ENCODE results near the gene OPCML. TPM values are rescaled to one million over a fixed set of nuclear protein-coding genes. Genes with fewer than 3 reads are reported as not detected.

The OPCML gene
- total RNA-seq, 4 donors from 2014 or later = not detected

DNA sequence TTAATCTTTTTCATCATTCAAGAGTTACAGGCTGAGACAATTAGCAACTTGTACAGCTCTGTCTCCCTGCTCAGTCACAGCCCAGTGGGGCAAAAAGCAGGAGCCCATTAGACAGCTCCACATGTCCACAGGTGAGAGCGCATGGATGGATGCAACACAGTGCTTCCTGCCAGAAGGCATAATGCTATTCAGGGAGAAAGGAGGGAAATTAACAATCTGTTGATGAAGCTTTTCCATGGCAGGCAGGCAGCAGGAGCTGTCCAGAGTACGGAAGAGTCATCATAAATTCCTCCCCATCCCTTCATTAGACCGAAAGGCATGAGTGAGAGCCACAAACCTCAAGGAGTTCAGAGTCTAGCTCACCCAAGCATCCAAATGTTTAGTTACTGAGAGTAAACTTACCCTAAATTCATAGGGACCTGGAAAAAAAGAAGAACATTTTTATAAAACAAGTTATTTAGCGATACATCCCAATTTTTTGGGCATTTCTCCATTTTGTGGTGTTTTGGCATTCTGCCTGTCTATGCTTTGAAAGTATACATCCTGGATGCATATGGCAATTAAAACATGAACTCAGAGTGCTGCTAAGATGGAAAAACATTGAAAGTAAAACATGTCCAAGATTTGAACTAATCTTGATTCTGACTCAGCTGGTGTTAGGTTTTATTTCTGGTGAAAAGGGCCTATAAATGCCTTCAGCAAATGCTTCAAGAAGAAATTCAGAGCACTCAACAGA lies 428.1 kb downstream of the OPCML start:
- H3K27ac ChIP-seq = no peak overlapping the region
- TF ChIP-seq POLR2A (IDR thresholded peaks at IDR 0.05) = no peak
- no peak for TF ChIP-seq POLR2AphosphoS5 (IDR thresholded peaks at IDR 0.05)
- no peak for TF ChIP-seq EP300 (IDR thresholded peaks at IDR 0.05; ENCODE audit: low read depth)
- TF ChIP-seq, protein P1, sequence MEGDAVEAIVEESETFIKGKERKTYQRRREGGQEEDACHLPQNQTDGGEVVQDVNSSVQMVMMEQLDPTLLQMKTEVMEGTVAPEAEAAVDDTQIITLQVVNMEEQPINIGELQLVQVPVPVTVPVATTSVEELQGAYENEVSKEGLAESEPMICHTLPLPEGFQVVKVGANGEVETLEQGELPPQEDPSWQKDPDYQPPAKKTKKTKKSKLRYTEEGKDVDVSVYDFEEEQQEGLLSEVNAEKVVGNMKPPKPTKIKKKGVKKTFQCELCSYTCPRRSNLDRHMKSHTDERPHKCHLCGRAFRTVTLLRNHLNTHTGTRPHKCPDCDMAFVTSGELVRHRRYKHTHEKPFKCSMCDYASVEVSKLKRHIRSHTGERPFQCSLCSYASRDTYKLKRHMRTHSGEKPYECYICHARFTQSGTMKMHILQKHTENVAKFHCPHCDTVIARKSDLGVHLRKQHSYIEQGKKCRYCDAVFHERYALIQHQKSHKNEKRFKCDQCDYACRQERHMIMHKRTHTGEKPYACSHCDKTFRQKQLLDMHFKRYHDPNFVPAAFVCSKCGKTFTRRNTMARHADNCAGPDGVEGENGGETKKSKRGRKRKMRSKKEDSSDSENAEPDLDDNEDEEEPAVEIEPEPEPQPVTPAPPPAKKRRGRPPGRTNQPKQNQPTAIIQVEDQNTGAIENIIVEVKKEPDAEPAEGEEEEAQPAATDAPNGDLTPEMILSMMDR (IDR thresholded peaks at IDR 0.05) = no peak
- no peak for DNase-seq
- WGBS, 2 donors (ENCODE audit: low coverage in 1 of 2) = 77 to 89% methylated on average over 1 to 4 of the region's 4 CpGs
- no peaks in the 10 kb centered on the region for H3K36me3 ChIP-seq
- no peaks in the 10 kb centered on the region for H3K27me3 ChIP-seq
- no peak overlapping the region for H3K4me3 ChIP-seq
- H3K9me3 ChIP-seq = no peaks in the 10 kb centered on the region
- in situ Hi-C loops (cut with MboI; ENCODE audit: low pct_ligation_motif_present in 1 of 4, low pct_unique_long_range_greater_than_20kb in 1 of 4, low sequenced_read_pairs in 3 of 4) (no loop called here), intact Hi-C loops (cut with DNase I; ENCODE audit: low total_unique reads) (no loop called here)
- no peaks in the 10 kb centered on the region for H3K4me1 ChIP-seq

DNA sequence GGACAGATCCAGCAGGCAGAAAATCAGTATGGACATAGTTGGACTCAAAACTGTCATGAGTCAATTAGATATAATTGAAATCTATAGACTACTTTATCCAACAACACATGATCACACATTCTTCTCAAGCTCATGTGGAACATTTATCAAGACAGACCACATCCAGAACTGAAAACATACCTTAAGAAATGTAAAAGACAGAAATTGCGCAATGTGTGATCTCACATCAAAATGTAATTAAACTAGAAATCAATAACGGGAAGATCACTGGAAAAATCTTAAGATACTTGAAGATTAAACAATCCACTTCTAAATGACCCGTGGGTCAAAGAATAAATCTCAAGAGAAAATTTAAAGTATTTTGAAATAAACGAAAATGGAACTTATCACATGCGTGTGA lies 435.3 kb downstream of the OPCML start:
- in situ Hi-C loops (cut with MboI; ENCODE audit: low pct_ligation_motif_present in 1 of 4, low pct_unique_long_range_greater_than_20kb in 1 of 4, low sequenced_read_pairs in 3 of 4) = no loop called here
- Histone ChIP-seq H3K27me3 (no peaks in the 10 kb centered on the region), H3K27ac (no peak overlapping the region), H3K4me3 (no peak overlapping the region), H3K36me3 (no peaks in the 10 kb centered on the region), H3K9me3 (no peaks in the 10 kb centered on the region), H3K4me1 (no peaks in the 10 kb centered on the region)
- no peak for TF ChIP-seq EP300 (IDR thresholded peaks at IDR 0.05; ENCODE audit: low read depth)
- TF ChIP-seq, protein P1 (IDR thresholded peaks at IDR 0.05) = no peak
- WGBS, 2 donors (ENCODE audit: low coverage in 1 of 2) = 74 to 78% methylated on average over 5 of the region's 5 CpGs
- DNase-seq = no peak
- intact Hi-C loops (cut with DNase I; ENCODE audit: low total_unique reads) = no loop called here

DNA sequence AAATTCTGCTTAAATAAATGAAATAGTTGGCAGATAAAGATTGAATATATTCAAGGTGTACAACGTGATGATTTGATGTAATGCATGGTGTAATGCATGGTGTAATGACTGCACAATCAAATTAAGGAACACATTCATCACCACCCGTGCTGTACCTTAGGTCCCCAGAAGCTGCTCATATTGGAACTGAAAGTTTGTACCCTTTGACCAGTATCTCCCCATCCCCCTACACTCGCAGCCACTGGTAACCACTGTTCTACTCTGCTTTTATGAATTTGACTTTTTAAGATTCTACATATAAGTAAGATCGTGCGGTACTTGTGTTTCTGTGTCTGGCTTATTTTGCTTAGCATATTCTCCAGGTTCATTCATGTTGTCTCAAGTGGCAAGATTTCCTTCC lies 445.8 kb downstream of the OPCML start:
- peaks cover 37% of the 10 kb centered on the region for H3K27me3 ChIP-seq
- intact Hi-C loops (cut with DNase I; ENCODE audit: low total_unique reads) = no loop called here
- in situ Hi-C loops (cut with MboI; ENCODE audit: low pct_ligation_motif_present in 1 of 4, low pct_unique_long_range_greater_than_20kb in 1 of 4, low sequenced_read_pairs in 3 of 4) = no loop called here

DNA sequence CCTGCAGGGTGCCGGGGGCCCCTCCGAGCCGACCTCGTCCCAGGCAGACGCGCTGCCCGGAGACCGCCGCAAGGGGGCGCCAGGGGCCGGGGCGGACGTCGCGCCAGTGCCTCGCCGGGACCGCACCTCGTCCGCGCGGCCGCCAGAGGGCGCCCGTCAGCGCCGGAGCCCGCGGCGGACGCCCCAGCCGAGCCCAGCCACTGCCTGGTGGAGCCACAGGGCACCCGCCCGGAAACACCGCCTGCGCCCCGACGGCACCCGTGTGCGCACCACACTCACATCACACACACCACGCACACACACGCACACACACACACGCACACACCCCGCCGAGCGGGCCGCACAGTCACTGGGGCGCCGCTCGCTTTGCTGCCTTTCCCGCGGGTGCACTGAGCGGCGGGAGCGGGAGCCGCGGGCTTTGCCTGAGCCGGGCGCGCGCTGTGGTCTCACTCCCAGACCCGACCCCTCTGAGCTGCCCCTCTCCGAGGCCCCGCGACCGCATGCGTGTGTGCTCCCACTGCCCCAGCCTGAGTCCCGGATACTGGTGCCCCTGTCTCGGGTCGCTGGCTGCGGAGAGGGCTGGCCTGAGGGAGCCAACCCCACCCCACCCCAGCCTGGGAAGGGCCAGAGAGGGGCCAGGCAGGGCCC lies 449.3 kb downstream of the OPCML start:
- no peaks in the 10 kb centered on the region for H3K36me3 ChIP-seq
- in situ Hi-C loops (cut with MboI; ENCODE audit: low pct_ligation_motif_present in 1 of 4, low pct_unique_long_range_greater_than_20kb in 1 of 4, low sequenced_read_pairs in 3 of 4) = no loop called here
- no peaks in the 10 kb centered on the region for H3K9me3 ChIP-seq
- peak; percentile 64 for DNase-seq
- no peak overlapping the region for H3K27ac ChIP-seq
- peaks cover 39% of the 10 kb centered on the region for H3K27me3 ChIP-seq
- peaks cover 0 to 6% (median 4%) of the 10 kb centered on the region in 4 donors for H3K4me1 ChIP-seq
- WGBS, 2 donors (ENCODE audit: low coverage in 1 of 2) = 8% methylated on average over 12 of the region's 71 CpGs; no CpG with 5 or more reads in 1 of the 2 donors
- peak overlapping the region in 3 of 4 donors; percentile 10 to 46 (median 33) for H3K4me3 ChIP-seq
- intact Hi-C loops (cut with DNase I; ENCODE audit: low total_unique reads) = no loop called here
- TF ChIP-seq, protein P1 (IDR thresholded peaks at IDR 0.05) = peak in 4 of 5 experiments; percentile 50 to 79 (median 65)
- TF ChIP-seq POLR2A (IDR thresholded peaks at IDR 0.05) = no peak

More for the DNA sequence above, 445.8 kb downstream of the OPCML start:
- no peak for DNase-seq
- H3K4me3 ChIP-seq = no peak overlapping the region
- no peak for TF ChIP-seq POLR2AphosphoS5 (IDR thresholded peaks at IDR 0.05)
- no peak for TF ChIP-seq EP300 (IDR thresholded peaks at IDR 0.05; ENCODE audit: low read depth)
- TF ChIP-seq POLR2A (IDR thresholded peaks at IDR 0.05) = no peak
- TF ChIP-seq, protein P1 (IDR thresholded peaks at IDR 0.05) = no peak
- H3K36me3 ChIP-seq = no peaks in the 10 kb centered on the region
- WGBS, 2 donors (ENCODE audit: low coverage in 1 of 2) = 60 to 67% methylated on average over 4 to 5 of the region's 5 CpGs
- H3K27ac ChIP-seq = no peak overlapping the region
- peaks cover 0 to 6% (median 4%) of the 10 kb centered on the region in 4 donors for H3K4me1 ChIP-seq
- H3K9me3 ChIP-seq = no peaks in the 10 kb centered on the region

Data from transverse colon (tissue), 4 donors.